Measurements from ENCODE around the gene UBAP2. TPM values are rescaled to one million over a fixed set of nuclear protein-coding genes. Genes with fewer than 3 reads are reported as not detected.

Gene UBAP2
- total RNA-seq, 4 donors from 2014 or later, result 29.7 to 36.9 (median 34.3) TPM

DNA sequence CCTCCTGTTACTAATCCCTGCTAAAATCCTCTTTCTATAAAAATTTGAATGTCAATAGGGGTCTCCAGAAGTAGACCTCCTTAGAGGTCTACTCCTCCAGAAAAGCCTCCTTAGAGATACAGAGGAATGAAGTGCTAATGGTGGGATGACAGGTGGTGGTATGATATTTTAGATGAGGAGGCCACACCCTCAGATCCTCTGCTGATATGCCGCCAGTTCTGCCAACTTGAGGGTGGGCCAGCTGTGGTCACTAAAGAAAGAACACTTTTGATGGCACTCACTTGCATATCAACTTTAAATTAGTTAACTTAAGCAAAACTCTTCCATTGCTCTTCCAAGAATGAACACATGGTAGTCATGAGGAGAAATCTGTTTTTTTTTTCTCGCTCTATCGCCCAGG lies 16.9 kb upstream of the UBAP2 start:
- 93 to 98% methylated on average over 3 of the region's 3 CpGs for WGBS, 2 donors
- DNase-seq (ENCODE audit: low spot score in 2 of 2), result no peak
- H3K9me3 ChIP-seq, result no peaks in the 10 kb centered on the region
- no peak overlapping the region for H3K27ac ChIP-seq
- H3K36me3 ChIP-seq, result no peaks in the 10 kb centered on the region
- TF ChIP-seq POLR2A (IDR thresholded peaks at IDR 0.05) (no peak), EP300 (IDR thresholded peaks at IDR 0.05) (no peak)
- TF ChIP-seq, protein P1, sequence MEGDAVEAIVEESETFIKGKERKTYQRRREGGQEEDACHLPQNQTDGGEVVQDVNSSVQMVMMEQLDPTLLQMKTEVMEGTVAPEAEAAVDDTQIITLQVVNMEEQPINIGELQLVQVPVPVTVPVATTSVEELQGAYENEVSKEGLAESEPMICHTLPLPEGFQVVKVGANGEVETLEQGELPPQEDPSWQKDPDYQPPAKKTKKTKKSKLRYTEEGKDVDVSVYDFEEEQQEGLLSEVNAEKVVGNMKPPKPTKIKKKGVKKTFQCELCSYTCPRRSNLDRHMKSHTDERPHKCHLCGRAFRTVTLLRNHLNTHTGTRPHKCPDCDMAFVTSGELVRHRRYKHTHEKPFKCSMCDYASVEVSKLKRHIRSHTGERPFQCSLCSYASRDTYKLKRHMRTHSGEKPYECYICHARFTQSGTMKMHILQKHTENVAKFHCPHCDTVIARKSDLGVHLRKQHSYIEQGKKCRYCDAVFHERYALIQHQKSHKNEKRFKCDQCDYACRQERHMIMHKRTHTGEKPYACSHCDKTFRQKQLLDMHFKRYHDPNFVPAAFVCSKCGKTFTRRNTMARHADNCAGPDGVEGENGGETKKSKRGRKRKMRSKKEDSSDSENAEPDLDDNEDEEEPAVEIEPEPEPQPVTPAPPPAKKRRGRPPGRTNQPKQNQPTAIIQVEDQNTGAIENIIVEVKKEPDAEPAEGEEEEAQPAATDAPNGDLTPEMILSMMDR (IDR thresholded peaks at IDR 0.05), result no peak
- H3K27me3 ChIP-seq, result no peaks in the 10 kb centered on the region
- no peak overlapping the region for H3K4me3 ChIP-seq
- no peaks in the 10 kb centered on the region for H3K4me1 ChIP-seq

DNA sequence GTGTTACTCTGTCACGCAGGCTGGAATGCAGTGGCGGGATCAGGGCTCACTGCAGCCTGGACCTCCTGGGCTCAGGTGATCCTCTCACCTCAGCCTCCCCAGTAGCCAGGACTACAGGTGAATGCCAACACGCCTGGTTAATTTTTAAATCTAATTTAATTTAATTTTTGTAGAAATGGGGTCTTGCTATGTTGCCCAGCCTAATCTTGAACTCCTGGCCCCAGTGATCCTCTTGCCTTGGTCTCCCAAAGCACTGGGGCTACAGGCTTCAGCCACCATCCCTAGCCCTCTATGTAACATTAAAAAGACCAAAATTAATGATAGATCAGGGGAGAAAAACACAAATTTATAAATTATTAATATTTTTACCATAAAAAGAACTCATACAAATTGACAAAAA lies 11.3 kb upstream of the UBAP2 start:
- no peak for DNase-seq (ENCODE audit: low spot score in 2 of 2)
- WGBS, 2 donors, result 88 to 89% methylated on average over 3 of the region's 3 CpGs
- TF ChIP-seq POLR2A (IDR thresholded peaks at IDR 0.05) (no peak), EP300 (IDR thresholded peaks at IDR 0.05) (no peak)
- TF ChIP-seq, protein P1 (IDR thresholded peaks at IDR 0.05), result no peak
- H3K4me3 ChIP-seq, result no peak overlapping the region
- H3K9me3 ChIP-seq, result no peaks in the 10 kb centered on the region
- H3K4me1 ChIP-seq, result no peaks in the 10 kb centered on the region
- no peak overlapping the region for H3K27ac ChIP-seq
- no peaks in the 10 kb centered on the region for H3K36me3 ChIP-seq
- H3K27me3 ChIP-seq, result no peaks in the 10 kb centered on the region

DNA sequence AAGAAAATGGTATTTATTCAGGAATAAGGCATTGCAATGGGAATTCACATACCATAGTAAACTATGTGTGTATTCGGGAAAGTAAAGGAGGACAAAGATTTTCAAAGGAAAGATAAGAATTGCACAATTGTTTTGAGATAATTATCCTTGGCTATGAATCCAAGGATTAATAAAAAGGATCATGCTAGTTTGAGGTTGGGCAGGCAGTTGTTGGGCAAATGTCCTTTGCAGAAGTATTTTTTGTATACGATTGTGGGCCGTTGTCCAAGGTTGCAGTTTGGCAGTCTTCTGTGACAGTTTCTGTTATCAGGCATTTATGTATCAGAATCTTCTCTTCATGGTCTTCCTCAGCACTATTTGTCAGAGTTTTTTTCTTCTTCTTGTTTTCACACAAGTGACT lies 10.6 kb upstream of the UBAP2 start:
- Histone ChIP-seq H3K4me1 (no peaks in the 10 kb centered on the region), H3K36me3 (no peaks in the 10 kb centered on the region), H3K9me3 (no peaks in the 10 kb centered on the region), H3K27me3 (no peaks in the 10 kb centered on the region), H3K27ac (no peak overlapping the region), H3K4me3 (no peak overlapping the region)
- TF ChIP-seq, protein P1 (IDR thresholded peaks at IDR 0.05), result no peak
- no peak for TF ChIP-seq POLR2A (IDR thresholded peaks at IDR 0.05)
- 48 to 54% methylated on average over 3 of the region's 3 CpGs for WGBS, 2 donors
- DNase-seq (ENCODE audit: low spot score in 2 of 2), result no peak

DNA sequence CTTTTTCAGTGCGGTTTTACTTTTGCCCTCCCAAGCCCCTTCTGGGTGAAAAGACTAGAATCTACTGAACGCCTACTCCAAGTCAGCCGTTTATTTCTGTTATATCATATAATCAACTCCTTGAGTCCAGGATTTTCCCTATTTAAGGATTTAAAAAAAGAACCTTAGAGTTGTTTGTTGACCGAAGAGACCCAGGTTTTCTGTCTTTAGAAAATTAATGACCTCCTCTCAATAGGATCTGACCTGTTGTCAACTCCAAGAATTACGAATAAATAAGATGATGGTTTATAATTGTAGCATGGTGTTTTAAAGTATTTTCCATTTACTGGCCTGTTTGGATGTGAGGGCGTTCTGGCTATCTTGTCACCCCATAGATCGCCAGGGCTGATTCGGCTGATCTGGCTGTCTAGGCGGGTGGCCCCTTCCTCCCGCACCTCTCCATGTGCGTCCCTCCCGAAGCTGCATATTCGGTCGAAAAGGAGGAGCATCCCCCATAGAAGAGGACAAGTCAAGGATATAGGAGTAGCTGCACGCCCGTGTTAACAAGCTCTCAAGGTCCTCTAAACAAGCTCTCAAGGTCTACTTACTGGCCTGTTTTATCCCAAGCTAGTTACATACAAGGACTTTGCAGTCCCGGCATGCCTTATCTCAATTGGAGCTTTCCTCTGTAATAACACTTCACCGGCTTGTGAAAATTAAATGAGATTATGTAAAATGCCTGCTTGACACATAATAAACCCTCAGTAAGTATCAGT lies 1.1 kb upstream of the UBAP2 start:
- WGBS, 2 donors, result 38 to 39% methylated on average over 18 of the region's 18 CpGs

More for the DNA sequence above, 1.1 kb upstream of the UBAP2 start:
- Histone ChIP-seq H3K27ac (peak overlapping the region; percentile 85 to 95 (median 92)), H3K27me3 (no peaks in the 10 kb centered on the region), H3K36me3 (no peaks in the 10 kb centered on the region), H3K9me3 (no peaks in the 10 kb centered on the region), H3K4me1 (peaks cover 0 to 25% (median 16%) of the 10 kb centered on the region in 4 donors), H3K4me3 (peak overlapping the region; percentile 75 to 100 (median 87))
- no peak for DNase-seq (ENCODE audit: low spot score in 2 of 2)
- TF ChIP-seq EP300 (IDR thresholded peaks at IDR 0.05) (no peak), POLR2A (IDR thresholded peaks at IDR 0.05) (no peak)
- TF ChIP-seq, protein P1 (IDR thresholded peaks at IDR 0.05), result no peak

Data from tibial nerve (tissue), 4 donors.